Parathyroid adenoma (tissue), 2 donors: ENCODE measurements around the gene AHI1.

ENCODE experiments used
- H2AFZ ChIP-seq: fragments of 300-600 bp; sonication (generic); one replicate; pipeline ENCODE4 v1.7.0; 2017; ENCODE audit warnings: antibody characterized with exemption, mild to moderate bottlenecking
- H3K27ac ChIP-seq: fragments of 300-600 bp; sonication (generic); one replicate; pipeline ENCODE4 v1.7.0; 2017
- H3K27me3 ChIP-seq: fragments of 300-600 bp; sonication (generic); one replicate; pipeline ENCODE4 v1.7.0; 2017; ENCODE audit warnings: low read length; ENCODE audit not compliant: control insufficient read depth, insufficient read depth
- H3K36me3 ChIP-seq: fragments of 300-600 bp; sonication (generic); one replicate; pipeline ENCODE4 v1.7.0; 2017; ENCODE audit warnings: low read length; ENCODE audit not compliant: control insufficient read depth, insufficient read depth
- H3K4me1 ChIP-seq: fragments of 300-600 bp; sonication (generic); one replicate; pipeline ENCODE4 v1.7.0; 2017; ENCODE audit warnings: control low read depth
- H3K4me2 ChIP-seq: fragments of 300-600 bp; sonication (generic); one replicate; pipeline ENCODE4 v1.7.0; 2017; ENCODE audit warnings: low read length
- H3K4me3 ChIP-seq: fragments of 300-600 bp; sonication (generic); one replicate; pipeline ENCODE4 v1.7.0; 2017; ENCODE audit warnings: low read depth, low read length
- H3K79me2 ChIP-seq: fragments of 300-600 bp; sonication (generic); one replicate; pipeline ENCODE4 v1.7.0; 2017; ENCODE audit warnings: control low read depth
- H3K9ac ChIP-seq: fragments of 300-600 bp; sonication (generic); one replicate; pipeline ENCODE4 v1.7.0; 2017; ENCODE audit warnings: mild to moderate bottlenecking
- H3K9me3 ChIP-seq: fragments of 300-600 bp; sonication (generic); one replicate; pipeline ENCODE4 v1.7.0; 2017; ENCODE audit warnings: low read length; ENCODE audit not compliant: control insufficient read depth
- CTCF ChIP-seq: fragments of 300-600 bp; sonication (generic); IDR thresholded peaks from one replicate; pipeline ENCODE4 v1.7.0; 2017; ENCODE audit warnings: antibody characterized with exemption, mild to moderate bottlenecking
- donor health status: primary hyperparathyroidism.

AHI1 gene

GRCh38 chr6:135310291-135310690 lies 187.2 kb downstream of the AHI1 start:
- H2AFZ ChIP-seq = no peak overlapping the region
- no peak overlapping the region for H3K4me3 ChIP-seq
- H3K36me3 ChIP-seq = no peaks in the 10 kb centered on the region
- no peaks in the 10 kb centered on the region for H3K79me2 ChIP-seq
- no peak overlapping the region for H3K27ac ChIP-seq
- no peak for TF ChIP-seq CTCF
- H3K9me3 ChIP-seq = no peaks in the 10 kb centered on the region
- no peak overlapping the region for H3K4me2 ChIP-seq
- H3K4me1 ChIP-seq = no peaks in the 10 kb centered on the region
- H3K27me3 ChIP-seq = no peaks in the 10 kb centered on the region
- no peak overlapping the region for H3K9ac ChIP-seq

GRCh38 chr6:135306740-135307420 lies 190.7 kb downstream of the AHI1 start:
- no peak for TF ChIP-seq CTCF
- no peaks in the 10 kb centered on the region for H3K79me2 ChIP-seq
- no peaks in the 10 kb centered on the region for H3K4me1 ChIP-seq
- no peaks in the 10 kb centered on the region for H3K27me3 ChIP-seq
- no peak overlapping the region for H2AFZ ChIP-seq
- no peak overlapping the region for H3K4me2 ChIP-seq
- no peak overlapping the region for H3K9ac ChIP-seq
- no peak overlapping the region for H3K4me3 ChIP-seq
- H3K9me3 ChIP-seq = no peaks in the 10 kb centered on the region
- H3K36me3 ChIP-seq = no peaks in the 10 kb centered on the region
- H3K27ac ChIP-seq = no peak overlapping the region

DNA sequence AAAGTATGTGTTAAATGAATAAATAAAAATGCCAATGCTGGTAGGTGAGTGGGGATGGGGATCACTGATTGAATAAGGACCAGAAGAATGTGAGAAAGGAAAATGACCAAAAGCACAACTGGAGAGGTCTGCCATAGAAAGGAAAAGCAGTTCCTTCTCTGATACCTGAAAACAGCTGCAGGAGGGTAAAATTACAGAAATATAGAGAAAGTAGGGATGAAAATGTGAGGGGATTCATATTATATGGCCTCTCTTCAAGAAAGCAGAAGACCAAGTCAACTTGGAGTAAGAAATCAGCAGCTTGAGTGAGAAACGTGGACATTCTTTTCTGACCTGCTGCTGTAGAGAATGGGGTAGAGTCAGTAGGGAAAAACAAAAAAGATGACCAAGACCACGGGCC lies 191.4 kb downstream of the AHI1 start:
- Histone ChIP-seq H3K4me1 (no peaks in the 10 kb centered on the region), H3K27ac (no peak overlapping the region), H3K27me3 (no peaks in the 10 kb centered on the region), H3K36me3 (no peaks in the 10 kb centered on the region), H2AFZ (no peak overlapping the region), H3K9me3 (no peaks in the 10 kb centered on the region), H3K79me2 (no peaks in the 10 kb centered on the region), H3K9ac (no peak overlapping the region), H3K4me2 (no peak overlapping the region), H3K4me3 (no peak overlapping the region)
- no peak for TF ChIP-seq CTCF

GRCh38 chr6:135305684-135306083 lies 191.9 kb downstream of the AHI1 start:
- Histone ChIP-seq H3K79me2 (no peaks in the 10 kb centered on the region), H3K27me3 (no peaks in the 10 kb centered on the region), H3K9ac (no peak overlapping the region), H3K27ac (no peak overlapping the region), H3K4me3 (no peak overlapping the region), H3K9me3 (no peaks in the 10 kb centered on the region), H3K4me2 (no peak overlapping the region), H3K36me3 (no peaks in the 10 kb centered on the region), H2AFZ (no peak overlapping the region), H3K4me1 (no peaks in the 10 kb centered on the region)
- no peak for TF ChIP-seq CTCF

DNA sequence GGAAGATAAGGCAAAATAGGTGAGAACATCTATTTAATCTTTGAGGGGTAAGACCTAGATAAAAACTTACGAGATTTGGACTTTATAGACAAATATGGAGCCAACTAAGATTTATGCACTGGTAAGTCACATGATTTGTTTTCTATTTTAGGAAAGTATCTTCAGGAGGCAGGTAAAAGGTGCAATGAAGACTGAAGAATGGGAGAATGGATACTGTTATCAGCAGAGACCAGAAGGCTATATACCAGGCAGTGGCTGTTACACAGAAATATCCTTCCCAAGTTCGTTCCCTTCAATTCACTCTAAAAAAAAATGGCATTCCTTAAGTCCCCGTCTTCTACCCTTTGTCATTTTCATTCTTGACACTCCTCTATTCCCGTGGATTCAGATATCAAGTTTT lies 192.7 kb downstream of the AHI1 start:
- H3K27me3 ChIP-seq = no peaks in the 10 kb centered on the region
- H3K4me3 ChIP-seq = no peak overlapping the region
- no peaks in the 10 kb centered on the region for H3K79me2 ChIP-seq

More for the DNA sequence above, 192.7 kb downstream of the AHI1 start:
- Histone ChIP-seq H3K4me2 (no peak overlapping the region), H2AFZ (no peak overlapping the region), H3K36me3 (no peaks in the 10 kb centered on the region), H3K4me1 (no peaks in the 10 kb centered on the region), H3K27ac (no peak overlapping the region), H3K9me3 (no peaks in the 10 kb centered on the region), H3K9ac (no peak overlapping the region)
- TF ChIP-seq CTCF = no peak
